ENCODE measurements around the gene ALDH1L2.

- TF ChIP-seq, protein P1, sequence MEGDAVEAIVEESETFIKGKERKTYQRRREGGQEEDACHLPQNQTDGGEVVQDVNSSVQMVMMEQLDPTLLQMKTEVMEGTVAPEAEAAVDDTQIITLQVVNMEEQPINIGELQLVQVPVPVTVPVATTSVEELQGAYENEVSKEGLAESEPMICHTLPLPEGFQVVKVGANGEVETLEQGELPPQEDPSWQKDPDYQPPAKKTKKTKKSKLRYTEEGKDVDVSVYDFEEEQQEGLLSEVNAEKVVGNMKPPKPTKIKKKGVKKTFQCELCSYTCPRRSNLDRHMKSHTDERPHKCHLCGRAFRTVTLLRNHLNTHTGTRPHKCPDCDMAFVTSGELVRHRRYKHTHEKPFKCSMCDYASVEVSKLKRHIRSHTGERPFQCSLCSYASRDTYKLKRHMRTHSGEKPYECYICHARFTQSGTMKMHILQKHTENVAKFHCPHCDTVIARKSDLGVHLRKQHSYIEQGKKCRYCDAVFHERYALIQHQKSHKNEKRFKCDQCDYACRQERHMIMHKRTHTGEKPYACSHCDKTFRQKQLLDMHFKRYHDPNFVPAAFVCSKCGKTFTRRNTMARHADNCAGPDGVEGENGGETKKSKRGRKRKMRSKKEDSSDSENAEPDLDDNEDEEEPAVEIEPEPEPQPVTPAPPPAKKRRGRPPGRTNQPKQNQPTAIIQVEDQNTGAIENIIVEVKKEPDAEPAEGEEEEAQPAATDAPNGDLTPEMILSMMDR (IDR thresholded peaks at IDR 0.05 in 8 of 11, conservative IDR thresholded peaks at IDR 0.05 in 3 of 11) = no peak
- TF ChIP-seq POLR2AphosphoS5 (IDR thresholded peaks at IDR 0.05) = no peak
Observed at GRCh38 chr12:104975587-104976343, 108.5 kb downstream of the ALDH1L2 start.
